B cell (primary cell): ENCODE measurements around the gene EGF.

ENCODE experiments used
- CTCF ChIP-seq: fragments of 200-600 bp; IDR thresholded peaks from one replicate; pipeline ENCODE4 v1.8.0; 2022; ENCODE audit warnings: antibody characterized with exemption, mild to moderate bottlenecking
- EZH2 ChIP-seq: IDR thresholded peaks from 2 replicates; pipeline ENCODE4 v1.6.1; 2012; ENCODE audit warnings: borderline replicate concordance, low read depth, mild to moderate bottlenecking, moderate library complexity, low read length; ENCODE audit not compliant: insufficient read depth, poor library complexity, severe bottlenecking

GRCh38 chr4:109902559-109903251 is 10.0 kb upstream of the EGF start:
- no peak for TF ChIP-seq EZH2
- TF ChIP-seq CTCF, result no peak
